ENCODE data around the gene C19orf73.

Gene C19orf73

DNA sequence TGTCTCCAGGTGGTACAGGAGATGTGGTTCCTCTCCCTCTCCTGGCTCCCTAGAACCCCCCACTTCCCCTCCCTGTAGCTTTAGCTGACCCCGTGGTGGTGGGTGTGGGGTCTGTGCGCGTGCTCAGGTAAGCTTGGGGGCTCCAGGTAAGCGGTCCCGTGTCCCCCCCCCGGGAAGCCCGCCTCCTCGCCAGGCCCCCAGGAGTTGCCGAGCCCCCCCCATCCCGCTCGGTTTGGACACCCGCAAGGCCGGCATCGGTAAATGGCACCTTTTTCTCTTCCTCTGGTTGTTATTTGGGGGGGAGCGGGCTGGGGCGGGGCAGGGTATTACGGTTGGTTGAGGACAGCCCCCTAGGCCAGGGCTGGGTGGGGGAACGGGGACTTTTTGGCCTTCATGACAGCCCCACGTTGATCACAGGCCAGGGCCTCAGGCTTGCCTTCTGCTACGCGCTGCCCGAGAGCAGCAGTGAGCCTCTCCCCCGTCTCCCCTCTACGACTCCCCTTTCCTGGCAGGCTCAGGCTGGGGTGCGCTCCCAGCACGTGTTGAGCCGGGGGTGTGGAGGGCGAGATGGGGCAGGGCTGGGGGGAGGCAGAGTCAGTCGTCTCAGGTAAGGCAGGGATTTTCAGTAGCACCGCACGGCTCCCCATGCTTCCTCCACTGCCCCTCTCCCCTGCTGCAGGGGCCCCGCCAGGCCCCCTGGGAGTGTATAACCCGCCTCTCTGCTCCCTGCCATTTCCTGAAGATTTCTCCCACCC is 15.4 kb downstream of the C19orf73 start:
- no peaks in the 10 kb centered on the region for H3K4me1 ChIP-seq (ENCODE audit: control insufficient read depth, insufficient read depth, low read length)
- H3K36me3 ChIP-seq (ENCODE audit: insufficient read depth, low read length): peaks cover 84% of the 10 kb centered on the region
- no peak overlapping the region for H3K9ac ChIP-seq (ENCODE audit: low read depth, low read length)
- no peaks in the 10 kb centered on the region for H3K27me3 ChIP-seq (ENCODE audit: control insufficient read depth, insufficient read depth, low read length)
- no peaks in the 10 kb centered on the region for H3K9me3 ChIP-seq (replicated peaks; ENCODE audit: low read length)
- no peak overlapping the region for H3K4me3 ChIP-seq (ENCODE audit: low read length)
- no peak overlapping the region for H3K4me2 ChIP-seq (ENCODE audit: low read length)

DNA sequence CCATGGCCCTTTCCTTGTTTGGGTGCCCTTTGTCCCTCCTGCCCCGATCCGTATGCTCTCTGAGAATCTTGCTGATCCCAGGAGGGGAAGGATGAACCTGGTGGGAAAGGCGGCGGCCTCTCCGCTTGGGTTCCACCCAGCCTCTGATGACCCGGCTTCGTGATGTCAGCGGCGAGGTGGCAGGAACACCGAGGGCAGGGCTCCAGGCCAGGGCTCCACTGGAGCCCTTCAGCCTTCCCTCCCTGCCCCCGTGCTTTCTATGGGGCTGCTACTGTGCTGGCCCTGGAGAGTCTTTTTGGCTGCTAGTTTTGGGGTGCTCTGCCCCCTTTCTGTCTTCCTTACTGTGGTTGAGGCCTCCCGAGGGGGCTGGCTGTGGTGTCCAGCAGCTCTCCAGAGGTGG is 16.6 kb downstream of the C19orf73 start:
- H3K9ac ChIP-seq (ENCODE audit: low read depth, low read length): no peak overlapping the region
- H3K4me1 ChIP-seq (ENCODE audit: control insufficient read depth, insufficient read depth, low read length): no peaks in the 10 kb centered on the region
- H3K36me3 ChIP-seq (ENCODE audit: insufficient read depth, low read length): peaks cover 83% of the 10 kb centered on the region
- no peak overlapping the region for H3K4me3 ChIP-seq (ENCODE audit: low read length)
- H3K9me3 ChIP-seq (replicated peaks; ENCODE audit: low read length): no peaks in the 10 kb centered on the region
- H3K27me3 ChIP-seq (ENCODE audit: control insufficient read depth, insufficient read depth, low read length): no peaks in the 10 kb centered on the region
- no peak overlapping the region for H3K4me2 ChIP-seq (ENCODE audit: low read length)

DNA sequence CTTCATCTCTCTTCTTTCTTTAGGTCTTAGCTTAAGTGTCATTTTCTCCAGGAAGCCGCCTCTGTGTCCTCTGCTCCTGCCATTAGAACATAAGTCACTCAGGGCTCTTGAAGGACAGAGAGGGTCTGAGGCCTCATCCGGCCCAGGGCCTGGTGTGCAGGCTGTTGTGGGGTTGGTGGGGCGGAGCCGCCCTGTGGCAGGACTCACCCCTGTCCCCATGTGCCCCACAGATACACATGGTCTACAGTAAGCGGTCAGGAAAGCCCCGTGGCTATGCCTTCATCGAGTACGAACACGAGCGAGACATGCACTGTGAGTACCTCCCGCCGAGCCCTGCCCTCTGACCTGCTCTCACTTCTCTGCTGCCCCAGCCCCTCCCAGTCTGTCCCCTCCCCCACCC is 17.8 kb downstream of the C19orf73 start:
- H3K9me3 ChIP-seq (replicated peaks; ENCODE audit: low read length): no peaks in the 10 kb centered on the region
- H3K9ac ChIP-seq (ENCODE audit: low read depth, low read length): no peak overlapping the region
- no peak overlapping the region for H3K4me2 ChIP-seq (ENCODE audit: low read length)
- no peaks in the 10 kb centered on the region for H3K4me1 ChIP-seq (ENCODE audit: control insufficient read depth, insufficient read depth, low read length)
- H3K4me3 ChIP-seq (ENCODE audit: low read length): no peak overlapping the region
- H3K36me3 ChIP-seq (ENCODE audit: insufficient read depth, low read length): peaks cover 80% of the 10 kb centered on the region
- H3K27me3 ChIP-seq (ENCODE audit: control insufficient read depth, insufficient read depth, low read length): no peaks in the 10 kb centered on the region

DNA sequence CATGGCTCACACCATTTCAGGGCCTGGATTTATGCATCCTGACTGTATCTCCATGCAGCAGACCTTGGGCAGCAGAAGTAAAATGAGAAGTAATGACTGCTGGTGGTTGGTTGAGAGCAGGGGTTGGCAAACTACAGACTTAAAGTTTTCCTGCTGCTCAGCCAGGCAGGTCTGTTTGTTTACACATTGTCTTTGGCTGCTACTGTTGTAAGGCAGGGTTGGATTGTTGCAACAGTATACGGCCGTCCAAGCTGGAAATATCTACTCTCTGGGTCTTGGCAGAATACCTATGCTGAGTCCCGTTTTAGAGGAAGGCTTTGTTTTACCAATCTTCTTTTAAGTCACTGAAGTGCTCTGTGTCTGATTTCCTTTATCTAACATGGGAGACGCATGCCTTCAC is 20.1 kb downstream of the C19orf73 start:
- Histone ChIP-seq H3K4me2 (ENCODE audit: low read length) (no peak overlapping the region), H3K27me3 (ENCODE audit: control insufficient read depth, insufficient read depth, low read length) (no peaks in the 10 kb centered on the region), H3K36me3 (ENCODE audit: insufficient read depth, low read length) (peaks cover 81% of the 10 kb centered on the region), H3K9me3 (replicated peaks; ENCODE audit: low read length) (no peaks in the 10 kb centered on the region), H3K9ac (ENCODE audit: low read depth, low read length) (no peak overlapping the region), H3K4me3 (ENCODE audit: low read length) (no peak overlapping the region), H3K4me1 (ENCODE audit: control insufficient read depth, insufficient read depth, low read length) (peaks cover 13% of the 10 kb centered on the region)

DNA sequence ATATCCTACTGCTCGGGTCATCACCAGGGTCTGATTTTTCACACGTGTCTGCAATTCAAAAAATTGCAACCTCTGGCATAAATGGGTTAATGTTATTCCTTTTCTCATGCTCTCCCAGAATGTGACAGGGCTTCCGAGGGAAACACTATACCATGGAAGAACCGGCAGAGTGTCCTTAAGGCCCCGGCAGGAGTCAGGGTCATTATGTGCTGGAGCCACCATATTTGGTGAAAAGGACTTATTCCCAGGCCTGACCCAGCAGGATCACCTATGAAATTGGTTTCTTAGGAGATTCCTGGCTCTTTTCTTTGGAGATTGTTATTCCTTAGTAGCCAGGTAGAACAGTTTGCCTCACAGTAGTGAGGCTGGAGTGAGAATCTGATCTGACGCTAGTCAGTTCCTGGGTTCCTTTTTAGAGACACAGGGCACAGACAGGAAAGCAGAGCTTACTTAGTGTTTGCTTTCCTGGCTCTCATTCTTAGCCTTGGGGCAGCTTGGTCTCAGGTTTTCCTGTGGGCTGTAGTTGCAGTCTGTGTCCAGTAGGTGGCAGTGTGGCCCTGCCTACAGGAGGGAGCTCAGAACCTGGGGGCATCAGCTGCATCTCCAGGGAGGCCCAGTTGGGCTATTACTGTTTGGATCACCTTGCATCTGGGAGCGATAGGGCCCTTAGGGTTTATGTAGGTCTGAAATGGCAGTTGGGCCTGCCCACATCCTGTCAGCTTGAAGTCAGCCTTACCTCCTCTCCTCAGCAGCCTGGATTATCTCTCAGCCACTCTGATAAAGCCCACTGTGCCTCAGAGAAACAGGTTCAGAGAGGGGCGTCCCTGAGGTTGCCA is 21.3 kb downstream of the C19orf73 start:
- Histone ChIP-seq H3K4me2 (ENCODE audit: low read length) (no peak overlapping the region), H3K36me3 (ENCODE audit: insufficient read depth, low read length) (peaks cover 81% of the 10 kb centered on the region), H3K9ac (ENCODE audit: low read depth, low read length) (no peak overlapping the region), H3K4me1 (ENCODE audit: control insufficient read depth, insufficient read depth, low read length) (peaks cover 14% of the 10 kb centered on the region), H3K4me3 (ENCODE audit: low read length) (no peak overlapping the region), H3K27me3 (ENCODE audit: control insufficient read depth, insufficient read depth, low read length) (no peaks in the 10 kb centered on the region), H3K9me3 (replicated peaks; ENCODE audit: low read length) (no peaks in the 10 kb centered on the region)

DNA sequence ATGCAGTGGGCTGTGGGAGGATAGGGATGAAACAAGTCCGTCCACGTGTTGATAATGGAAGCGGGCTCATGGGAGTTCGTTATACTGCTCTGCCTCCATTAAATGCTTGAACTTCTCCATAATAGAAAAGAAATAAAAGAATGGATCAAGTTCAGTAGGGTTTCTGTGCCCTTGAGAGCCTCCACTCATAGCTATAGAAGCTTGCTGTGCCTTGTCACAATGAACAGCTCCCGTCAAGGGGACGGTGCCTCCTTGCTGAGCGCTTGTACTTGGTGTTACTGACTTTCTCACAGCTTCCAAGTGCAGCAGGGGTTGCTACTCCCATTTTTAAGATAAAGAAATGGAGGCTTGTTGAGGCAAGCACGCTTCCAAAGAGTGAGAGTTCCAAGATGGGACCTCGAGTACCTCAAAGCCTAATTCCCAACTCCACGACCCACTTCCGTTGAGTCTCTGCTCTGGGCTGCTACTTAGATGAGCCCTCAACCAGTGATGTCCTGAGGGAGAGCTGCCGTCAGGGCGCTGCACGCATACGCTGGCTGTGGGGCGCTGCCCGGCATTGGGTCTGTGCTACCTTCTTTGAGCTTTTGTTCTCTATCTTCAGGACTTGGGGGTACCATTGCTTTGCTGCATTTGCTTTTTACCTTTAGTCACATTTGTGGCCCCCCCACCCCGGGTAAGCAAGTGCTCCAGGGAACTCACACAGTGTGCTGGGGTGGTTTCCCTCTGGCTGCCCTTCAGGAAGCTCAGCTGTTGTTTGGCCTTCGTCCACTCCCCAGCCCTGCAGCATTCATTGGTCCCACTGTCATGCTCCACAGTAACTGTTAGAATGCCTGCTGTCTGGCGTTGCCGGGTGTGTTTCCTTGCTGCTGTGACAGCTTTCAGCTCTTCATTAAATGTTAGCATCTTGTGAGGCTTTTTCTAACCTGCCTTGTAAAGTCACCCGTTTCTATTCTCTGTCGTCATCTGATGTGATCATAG is 24.1 kb downstream of the C19orf73 start:
- H3K9ac ChIP-seq (ENCODE audit: low read depth, low read length): no peak overlapping the region
- H3K4me2 ChIP-seq (ENCODE audit: low read length): no peak overlapping the region
- no peaks in the 10 kb centered on the region for H3K27me3 ChIP-seq (ENCODE audit: control insufficient read depth, insufficient read depth, low read length)
- peaks cover 85% of the 10 kb centered on the region for H3K36me3 ChIP-seq (ENCODE audit: insufficient read depth, low read length)
- H3K4me3 ChIP-seq (ENCODE audit: low read length): no peak overlapping the region
- peaks cover 14% of the 10 kb centered on the region for H3K4me1 ChIP-seq (ENCODE audit: control insufficient read depth, insufficient read depth, low read length)
- H3K9me3 ChIP-seq (replicated peaks; ENCODE audit: low read length): no peaks in the 10 kb centered on the region

DNA sequence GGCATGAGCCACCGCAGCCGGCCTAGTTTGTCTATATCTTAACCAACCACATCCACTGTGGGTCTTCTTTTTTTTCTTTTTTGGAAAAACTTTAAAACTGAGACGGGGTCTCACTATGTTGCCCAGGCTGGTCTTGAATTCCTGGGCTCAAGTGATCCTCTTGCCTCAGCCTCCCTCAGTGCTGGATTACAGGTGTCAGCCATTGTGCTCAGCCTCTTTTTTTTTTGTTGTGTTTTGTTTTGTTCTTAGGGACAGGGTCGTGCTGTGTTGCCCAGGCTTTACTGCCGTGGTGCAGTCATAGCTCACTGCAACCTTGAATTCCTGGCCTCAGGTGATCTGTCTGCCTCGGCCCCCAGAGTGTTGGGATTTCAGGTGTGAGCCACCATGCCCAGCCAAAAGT is 26.3 kb downstream of the C19orf73 start:
- no peak overlapping the region for H3K4me3 ChIP-seq (ENCODE audit: low read length)
- H3K4me1 ChIP-seq (ENCODE audit: control insufficient read depth, insufficient read depth, low read length): peaks cover 14% of the 10 kb centered on the region
- H3K27me3 ChIP-seq (ENCODE audit: control insufficient read depth, insufficient read depth, low read length): no peaks in the 10 kb centered on the region
- H3K4me2 ChIP-seq (ENCODE audit: low read length): no peak overlapping the region
- H3K36me3 ChIP-seq (ENCODE audit: insufficient read depth, low read length): peaks cover 78% of the 10 kb centered on the region
- H3K9ac ChIP-seq (ENCODE audit: low read depth, low read length): no peak overlapping the region
- no peaks in the 10 kb centered on the region for H3K9me3 ChIP-seq (replicated peaks; ENCODE audit: low read length)

DNA sequence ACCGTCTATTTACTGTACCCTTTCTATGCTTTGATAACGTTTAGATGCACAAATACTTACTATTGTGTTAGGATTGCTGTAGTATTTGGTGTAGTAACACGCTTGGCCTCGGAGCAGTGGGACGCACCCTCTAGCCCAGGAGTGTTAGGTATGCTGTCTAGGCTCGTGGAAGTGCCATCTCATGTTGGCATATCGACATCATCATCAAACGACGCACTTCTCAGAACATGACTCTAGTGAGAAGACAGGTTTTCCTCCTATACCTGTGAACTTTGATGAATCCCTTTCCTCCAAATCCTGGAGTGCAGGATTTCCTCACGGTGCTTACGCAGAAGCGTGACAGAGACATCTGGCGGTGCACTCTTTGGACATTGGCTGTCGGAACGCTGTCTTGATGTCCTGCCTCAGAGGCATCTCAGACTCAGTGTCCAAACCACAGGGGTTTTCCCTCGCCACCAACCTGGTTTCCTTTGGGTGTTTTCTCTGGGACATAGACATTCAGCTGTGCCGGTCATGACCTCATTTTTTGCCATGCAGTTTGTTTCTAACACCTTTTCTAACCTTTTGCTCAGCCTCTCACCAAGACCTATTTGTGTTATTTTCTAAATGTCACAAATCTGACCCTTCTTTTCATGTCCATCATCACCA is 27.4 kb downstream of the C19orf73 start:
- Histone ChIP-seq H3K4me1 (ENCODE audit: control insufficient read depth, insufficient read depth, low read length) (peaks cover 24% of the 10 kb centered on the region), H3K4me2 (ENCODE audit: low read length) (no peak overlapping the region), H3K9me3 (replicated peaks; ENCODE audit: low read length) (no peaks in the 10 kb centered on the region), H3K27me3 (ENCODE audit: control insufficient read depth, insufficient read depth, low read length) (no peaks in the 10 kb centered on the region), H3K9ac (ENCODE audit: low read depth, low read length) (no peak overlapping the region), H3K4me3 (ENCODE audit: low read length) (no peak overlapping the region), H3K36me3 (ENCODE audit: insufficient read depth, low read length) (peaks cover 77% of the 10 kb centered on the region)

DNA sequence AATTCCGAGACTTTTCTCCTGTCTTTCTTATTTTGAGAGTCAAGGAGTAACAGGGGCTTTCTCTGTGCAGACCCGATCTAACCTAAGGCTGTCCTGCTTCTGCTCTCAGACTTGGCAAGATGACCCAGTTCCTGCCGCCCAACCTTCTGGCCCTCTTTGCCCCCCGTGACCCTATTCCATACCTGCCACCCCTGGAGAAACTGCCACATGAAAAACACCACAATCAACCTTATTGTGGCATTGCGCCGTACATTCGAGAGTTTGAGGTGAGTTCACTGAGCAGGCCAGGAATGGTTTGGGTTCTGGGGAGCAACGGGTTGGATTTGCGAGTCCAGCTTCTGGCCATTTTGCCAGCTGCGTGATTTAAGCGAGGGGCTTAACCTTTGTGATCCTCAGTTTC is 32.6 kb downstream of the C19orf73 start:
- Histone ChIP-seq H3K4me3 (ENCODE audit: low read length) (peak overlapping the region; percentile 91), H3K36me3 (ENCODE audit: insufficient read depth, low read length) (peaks cover 38% of the 10 kb centered on the region), H3K9ac (ENCODE audit: low read depth, low read length) (peak overlapping the region; percentile 93), H3K27me3 (ENCODE audit: control insufficient read depth, insufficient read depth, low read length) (peaks cover 3% of the 10 kb centered on the region), H3K4me2 (ENCODE audit: low read length) (peak overlapping the region; percentile 100), H3K4me1 (ENCODE audit: control insufficient read depth, insufficient read depth, low read length) (peaks cover 17% of the 10 kb centered on the region), H3K9me3 (replicated peaks; ENCODE audit: low read length) (no peaks in the 10 kb centered on the region)

DNA sequence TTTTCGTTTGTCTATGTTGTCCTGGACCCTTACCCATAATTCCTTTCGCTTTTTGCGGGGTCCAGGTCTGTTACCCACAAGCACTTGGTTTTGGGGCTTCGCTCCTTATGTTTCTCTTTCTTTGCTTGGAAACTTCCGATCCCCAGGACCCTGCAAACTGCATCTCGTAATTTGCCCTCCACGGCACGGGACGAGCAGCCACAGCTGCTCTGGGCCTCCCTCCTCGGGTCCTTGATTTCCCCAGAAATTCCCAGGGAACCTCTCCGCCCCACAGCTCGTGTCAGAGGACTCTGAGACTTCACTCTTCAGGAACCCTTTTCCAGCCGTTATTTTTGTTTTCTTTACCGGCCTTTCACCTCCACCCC is 33.1 kb downstream of the C19orf73 start:
- H3K4me3 ChIP-seq (ENCODE audit: low read length): peak overlapping the region; percentile 91
- peaks cover 33% of the 10 kb centered on the region for H3K36me3 ChIP-seq (ENCODE audit: insufficient read depth, low read length)
- H3K27me3 ChIP-seq (ENCODE audit: control insufficient read depth, insufficient read depth, low read length): peaks cover 3% of the 10 kb centered on the region
- H3K4me2 ChIP-seq (ENCODE audit: low read length): peak overlapping the region; percentile 100
- peaks cover 17% of the 10 kb centered on the region for H3K4me1 ChIP-seq (ENCODE audit: control insufficient read depth, insufficient read depth, low read length)
- no peaks in the 10 kb centered on the region for H3K9me3 ChIP-seq (replicated peaks; ENCODE audit: low read length)
- H3K9ac ChIP-seq (ENCODE audit: low read depth, low read length): peak overlapping the region; percentile 93

Data from skeletal muscle satellite cell (primary cell).